HG03432 (cell line): ENCODE data around the gene C11orf24.
"Not testable (repeated sequence)": the region's sequence is repeated elsewhere in the genome, so short reads cannot be mapped to it uniquely, and the experiment has no call there.

Experiments used
- ATAC-seq: cut with Tn5 transposase; IDR thresholded peaks from one replicate; pipeline ENCODE4 v1.9.1; 2021; ENCODE audit warnings: mild to moderate bottlenecking, moderate library complexity; ENCODE audit not compliant: unreplicated experiment

The C11orf24 gene

GRCh38 chr11:68299517-68299879 lies 27.7 kb upstream of the C11orf24 start:
- not testable (repeated sequence) for ATAC-seq

- ATAC-seq, result no peak
Observed at GRCh38 chr11:68298659-68299516, 27.1 kb upstream of the C11orf24 start.

DNA sequence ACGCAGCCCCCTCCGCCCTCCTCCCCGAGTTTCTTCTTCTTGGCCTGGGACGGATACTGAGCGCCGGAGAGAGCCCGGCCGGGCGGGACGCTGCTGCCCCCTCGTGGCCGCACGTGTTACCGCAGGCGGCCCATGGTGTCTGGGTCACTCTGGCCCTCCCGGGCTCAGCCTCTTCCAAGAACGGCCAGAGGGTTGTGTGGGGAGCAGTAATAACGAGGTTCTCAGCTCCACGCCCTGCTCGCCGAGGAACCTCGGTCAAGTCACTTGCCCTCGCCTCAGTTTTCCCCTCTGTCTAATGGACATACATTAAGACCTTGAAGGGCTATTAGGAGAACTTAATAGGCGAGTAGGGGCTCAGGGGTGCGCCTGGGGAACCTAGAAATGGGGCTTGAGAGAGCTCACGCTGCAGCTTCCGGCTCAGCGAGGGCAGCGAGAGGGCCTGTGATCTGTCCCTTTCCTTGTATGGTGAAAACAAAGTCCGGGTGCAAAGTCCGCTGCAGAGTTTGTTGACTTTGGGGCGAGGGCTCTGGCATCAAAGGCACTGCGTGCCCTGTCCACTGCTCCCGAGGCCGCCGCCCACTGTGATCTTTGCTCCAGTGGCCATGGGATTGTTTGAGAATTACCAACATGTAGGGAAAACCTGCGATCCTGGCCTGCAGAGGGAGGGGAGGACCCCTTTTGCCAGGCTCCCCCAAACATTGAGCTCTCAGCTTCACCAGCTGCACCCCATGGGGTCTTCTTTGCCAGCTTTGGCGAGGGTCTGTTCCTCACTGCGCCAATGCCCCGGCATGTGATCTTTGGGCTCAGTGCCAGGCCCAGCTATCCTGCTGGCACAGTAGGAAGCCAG lies 26.3 kb upstream of the C11orf24 start:
- ATAC-seq, result no peak

DNA sequence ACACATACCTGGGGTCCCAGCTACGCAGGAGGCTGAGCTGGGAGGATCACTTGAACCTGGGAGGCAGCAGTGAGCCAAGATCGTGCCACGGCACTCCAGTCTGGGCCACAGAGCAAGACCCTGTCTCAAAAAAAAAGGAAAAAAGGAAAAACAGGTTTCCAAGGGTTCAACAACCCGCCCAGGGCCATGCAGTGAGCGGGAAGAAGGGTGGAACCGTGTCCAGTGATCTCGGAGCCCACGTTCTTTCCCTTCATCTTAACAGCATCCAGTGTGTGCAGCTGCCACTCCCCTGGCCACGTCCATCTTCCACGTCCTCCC lies 25.7 kb upstream of the C11orf24 start:
- no peak for ATAC-seq

- ATAC-seq, result no peak
Observed at GRCh38 chr11:68297052-68297378, 25.2 kb upstream of the C11orf24 start.

DNA sequence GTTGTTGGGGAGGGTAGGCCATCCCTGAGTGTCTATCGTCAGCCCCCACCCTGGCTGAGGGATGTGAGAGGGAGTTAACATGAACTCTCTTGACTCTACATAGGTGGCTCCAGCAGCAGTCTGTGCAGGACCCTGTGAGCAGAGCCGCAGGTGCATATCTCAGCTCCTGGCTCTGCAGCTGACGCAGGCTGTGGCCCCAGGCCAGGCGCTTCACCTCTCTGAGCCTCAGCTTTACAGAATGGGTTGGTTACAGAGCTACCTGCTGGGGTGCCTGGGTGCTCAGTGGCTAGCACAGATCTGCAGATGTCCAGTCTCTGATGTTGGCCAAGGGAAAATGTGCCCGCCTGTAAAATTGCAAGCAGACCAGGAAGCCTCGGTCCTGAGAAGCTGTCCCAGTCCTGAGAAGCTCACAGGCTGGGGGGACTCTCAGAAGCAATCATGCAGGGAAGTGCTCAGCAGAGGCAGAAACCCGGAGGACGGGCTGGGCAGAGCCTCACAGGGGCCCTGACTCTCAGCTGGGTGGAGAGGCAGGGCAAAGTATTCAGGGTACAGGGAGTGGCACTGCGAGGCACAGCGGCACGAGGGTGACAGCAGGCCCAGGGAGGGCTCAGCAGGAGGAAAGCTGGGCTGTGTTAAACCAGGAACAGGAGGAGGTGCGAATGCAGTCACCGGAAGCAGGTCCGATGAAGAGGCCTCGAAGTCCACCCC lies 24.7 kb upstream of the C11orf24 start:
- no peak for ATAC-seq

DNA sequence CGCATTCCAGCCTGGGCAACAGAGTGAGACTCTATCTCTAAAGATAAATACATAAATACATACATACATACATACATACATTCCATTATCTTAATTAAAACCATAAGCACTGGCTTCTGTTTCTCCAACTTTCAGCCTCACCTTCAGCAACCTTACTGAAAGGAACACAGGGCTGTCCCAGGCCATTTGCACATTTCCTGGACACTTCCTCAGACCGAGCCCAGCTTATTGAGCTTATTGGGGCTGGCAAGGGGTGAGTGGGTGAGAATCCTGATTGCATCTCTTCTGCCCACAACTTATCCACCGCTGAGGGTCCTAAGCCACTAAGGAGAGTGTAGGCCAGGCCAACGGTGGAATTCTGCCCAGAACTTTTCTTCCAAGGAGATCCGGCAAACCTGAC lies 24.2 kb upstream of the C11orf24 start:
- ATAC-seq, result no peak

DNA sequence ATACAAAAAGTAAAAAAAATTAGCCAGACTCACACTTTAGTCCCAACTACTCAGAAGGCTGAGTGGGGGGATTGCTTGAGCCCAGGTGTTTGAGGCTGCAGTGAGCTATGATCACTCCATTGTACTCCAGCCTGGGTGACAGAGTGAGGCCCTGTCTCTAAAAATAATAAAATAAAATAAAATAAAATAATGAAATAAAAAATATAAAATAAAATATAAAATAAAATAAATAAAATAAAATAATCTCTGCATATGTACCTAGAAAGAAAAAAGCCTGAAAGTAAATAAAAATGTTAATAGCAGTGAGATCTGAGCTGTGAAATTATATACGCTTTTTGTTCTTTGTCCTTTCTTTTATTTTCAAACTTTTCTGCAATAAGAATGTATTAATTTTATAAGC lies 23.5 kb upstream of the C11orf24 start:
- no peak for ATAC-seq

DNA sequence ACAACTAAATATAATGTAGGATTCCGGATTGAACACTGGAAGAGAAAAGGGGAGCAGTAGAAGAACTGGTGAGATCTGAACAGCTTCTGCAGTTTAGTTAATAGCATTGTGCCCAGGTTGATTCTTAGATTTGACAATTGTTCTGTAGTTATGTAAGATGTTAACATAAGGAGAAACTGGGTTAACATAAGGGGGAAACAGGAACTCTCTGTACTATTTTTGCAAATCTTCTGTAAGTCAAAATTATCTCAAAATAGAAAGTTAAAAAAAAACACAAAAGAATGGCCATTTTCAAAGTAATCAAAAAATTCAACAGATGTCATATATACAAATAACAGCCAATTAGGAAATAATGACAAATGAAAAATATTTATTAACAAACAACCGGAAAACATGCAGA lies 21.9 kb upstream of the C11orf24 start:
- no peak for ATAC-seq

- no peak for ATAC-seq
Observed at GRCh38 chr11:68289456-68289855, 17.7 kb upstream of the C11orf24 start.

GRCh38 chr11:68287419-68287818 lies 15.6 kb upstream of the C11orf24 start:
- no peak for ATAC-seq

DNA sequence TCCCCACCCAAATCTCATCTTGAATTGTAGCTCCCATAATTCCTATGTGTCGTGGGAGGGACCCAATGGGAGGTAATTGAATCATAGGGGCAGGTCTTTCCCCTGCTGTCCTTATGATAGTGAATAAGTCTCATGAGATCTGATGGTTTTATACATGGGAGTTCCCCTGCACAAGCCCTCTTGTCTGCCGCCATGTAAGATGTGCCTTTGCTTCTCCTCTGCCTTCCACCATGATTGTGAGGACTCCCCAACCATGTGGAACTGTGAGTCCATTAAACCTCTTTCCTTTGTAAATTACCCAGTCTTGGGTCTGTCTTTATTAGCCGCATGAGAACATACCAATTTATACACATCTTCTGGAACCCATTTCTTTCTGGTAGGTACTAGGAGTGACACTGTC lies 12.8 kb upstream of the C11orf24 start:
- not testable (repeated sequence) for ATAC-seq

DNA sequence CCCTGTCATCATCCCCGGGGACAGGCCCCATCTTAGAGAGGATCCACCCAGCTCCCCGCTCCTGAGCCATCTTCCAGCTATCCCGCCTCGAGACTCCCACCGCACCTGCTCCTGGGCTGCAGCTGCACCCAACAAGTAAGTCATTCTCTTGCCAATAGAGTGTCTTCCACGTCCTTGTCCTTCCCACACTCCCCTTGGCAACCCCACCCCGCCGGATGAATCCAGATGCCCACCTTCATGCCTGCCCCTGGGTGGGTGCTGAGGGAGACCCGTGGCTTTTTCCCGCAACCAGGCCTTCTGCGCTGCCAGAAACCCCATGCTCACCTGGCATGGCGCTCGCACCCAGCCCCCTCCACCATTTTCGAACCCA lies 11.1 kb upstream of the C11orf24 start:
- ATAC-seq, result no peak

DNA sequence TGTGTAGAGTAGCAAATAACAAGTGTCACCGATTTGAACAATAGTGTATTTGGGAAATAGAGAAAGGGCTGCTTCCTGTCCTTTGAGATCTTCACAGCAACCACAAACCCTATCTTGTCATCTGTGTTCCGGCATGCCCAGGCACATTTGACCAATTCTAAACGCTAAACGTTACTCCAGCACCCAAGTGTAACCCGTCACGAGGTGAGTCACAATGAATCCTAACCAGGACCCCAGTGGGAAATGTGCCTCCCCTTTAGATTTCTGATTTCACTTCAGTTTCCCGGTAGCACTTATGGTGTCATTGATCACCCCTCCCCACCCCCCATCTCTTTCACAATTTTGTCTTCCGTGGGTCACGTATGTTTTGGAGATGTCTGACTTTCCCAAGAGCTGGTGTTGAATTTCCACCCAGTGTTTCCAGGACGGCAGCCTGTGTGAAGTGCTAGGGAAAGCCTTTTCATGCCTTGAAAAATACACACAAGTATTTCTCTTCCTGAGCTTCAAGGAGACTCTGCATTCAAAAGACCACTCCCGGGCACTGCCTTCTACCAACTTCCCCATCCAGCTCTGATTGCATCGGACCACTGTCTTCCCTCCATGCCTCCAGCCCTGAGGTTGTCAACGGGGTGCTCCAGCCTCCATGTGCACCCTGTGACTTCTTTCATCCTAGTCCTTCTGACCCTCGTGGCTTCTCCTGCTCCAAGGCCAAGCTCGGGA lies 10.5 kb upstream of the C11orf24 start:
- peak; percentile 76 for ATAC-seq

GRCh38 chr11:68279676-68280075 lies 7.9 kb upstream of the C11orf24 start:
- ATAC-seq, result no peak

DNA sequence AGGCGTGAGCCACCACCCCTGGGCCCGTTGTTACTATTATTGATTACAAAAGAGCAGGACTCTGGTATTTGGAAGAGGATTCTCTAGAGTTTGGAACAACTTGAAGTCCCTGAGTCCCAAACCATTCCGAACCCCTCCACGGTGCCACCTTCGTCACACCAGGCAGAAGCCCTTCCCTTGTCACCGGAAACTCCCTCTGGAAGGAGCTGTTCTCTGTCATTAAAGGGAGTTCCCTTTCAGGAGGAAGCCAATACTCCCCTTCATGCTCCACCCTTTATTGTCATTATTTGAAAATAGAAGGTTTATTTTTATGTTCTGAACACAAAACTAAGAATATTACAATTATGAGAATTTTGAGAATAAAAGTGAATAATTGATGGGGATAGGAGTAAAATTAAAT lies 5.1 kb upstream of the C11orf24 start:
- ATAC-seq, result no peak

DNA sequence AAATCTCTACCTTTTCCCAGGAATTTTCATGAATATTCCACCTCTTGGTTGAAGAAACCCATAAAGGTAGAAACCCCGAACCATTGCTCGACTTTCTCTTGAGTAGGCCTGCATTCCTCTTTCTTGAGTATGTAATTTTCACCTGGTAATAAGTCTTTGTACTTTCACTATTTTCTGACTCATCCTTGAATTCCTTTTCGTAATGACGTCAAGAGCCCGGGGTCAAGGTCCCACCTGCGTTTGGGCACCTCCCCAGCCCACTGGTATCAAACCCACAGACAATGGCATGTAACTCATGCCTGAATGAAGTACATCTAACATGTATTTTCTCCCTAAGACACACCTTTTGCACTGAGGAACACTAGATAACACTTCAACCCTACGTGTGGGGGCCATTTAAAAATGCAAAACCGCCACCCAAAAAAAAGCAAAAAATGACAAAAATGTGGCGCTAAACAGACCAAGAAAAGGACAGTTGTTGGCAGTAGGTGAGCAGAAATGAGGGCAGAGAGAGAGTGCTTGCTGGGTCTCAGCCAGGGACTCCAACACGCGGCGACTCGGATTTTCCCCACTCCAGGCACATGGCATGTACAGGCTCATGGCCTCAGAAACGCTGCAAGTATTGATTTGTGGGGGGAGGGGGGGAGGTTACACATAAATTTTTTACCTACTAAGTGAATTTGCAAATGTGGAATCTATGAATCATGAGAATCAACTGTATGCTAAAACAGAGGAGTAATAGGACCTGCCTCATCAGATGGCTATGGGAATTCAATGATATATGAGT lies 4.1 kb upstream of the C11orf24 start:
- no peak for ATAC-seq

- no peak for ATAC-seq
Observed at GRCh38 chr11:68274306-68274705, 2.5 kb upstream of the C11orf24 start.

DNA sequence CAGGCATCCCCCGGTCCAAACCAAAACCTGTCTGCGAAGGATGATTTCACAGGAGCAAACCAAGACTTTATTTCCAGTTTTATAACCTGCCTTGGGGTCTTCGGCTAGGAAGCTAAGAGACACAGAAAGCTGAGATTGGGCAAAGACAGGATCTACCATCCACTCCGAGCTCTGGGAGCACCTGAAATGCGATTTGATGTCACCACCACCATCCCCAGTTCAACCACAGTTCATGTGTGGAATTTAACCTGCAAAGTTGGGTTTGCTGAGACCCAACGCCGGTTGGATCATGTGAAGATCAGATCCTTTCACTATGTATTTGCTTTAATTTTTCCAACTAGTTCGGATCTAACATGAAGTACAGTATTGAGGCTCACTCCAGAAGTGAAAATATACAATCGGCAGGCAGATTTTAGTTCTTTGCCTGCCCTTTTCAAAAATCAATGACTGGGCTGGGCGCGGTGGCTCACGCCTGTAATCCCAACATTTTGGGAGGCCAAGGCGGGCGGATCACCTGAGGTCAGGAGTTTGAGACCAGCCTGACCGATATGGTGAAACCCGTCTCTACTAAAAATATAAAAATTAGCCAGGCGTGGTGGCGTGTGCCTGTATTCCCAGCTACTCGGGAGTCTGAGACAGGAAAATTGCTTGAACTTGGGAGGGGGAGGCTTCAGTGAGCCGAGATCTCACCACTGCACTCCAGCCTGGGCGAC lies 1.4 kb upstream of the C11orf24 start:
- ATAC-seq, result no peak
